CD4-positive, alpha-beta T cell (primary cell): Measurements from ENCODE around the gene PRR23B. TPM values are rescaled to one million over a fixed set of nuclear protein-coding genes. Genes with fewer than 3 reads are reported as not detected.
"Not testable (repeated sequence)": the region's sequence is repeated elsewhere in the genome, so short reads cannot be mapped to it uniquely, and the experiment has no call there.

Source experiments
- ATAC-seq: fragments of 200-7000 bp; cut with Tn5 transposase; one replicate; pipeline ENCODE4 v1.10.0; 2022; ENCODE audit warnings: mild to moderate bottlenecking; ENCODE audit not compliant: poor library complexity
- CTCF ChIA-PET: fragments of 350-600 bp; sonication (Branson Sonifier 250); formaldehyde crosslinking; loops from one replicate; lab custom pipeline; 2021; ENCODE audit warnings: antibody characterized with exemption, inconsistent platforms; lab: Charles Lee
- POLR2A ChIA-PET: fragments of 350-600 bp; sonication (Branson Sonifier 250); formaldehyde crosslinking; loops from one replicate; lab custom pipeline; 2021; ENCODE audit warnings: antibody characterized with exemption, inconsistent platforms; lab: Charles Lee
- DNase-seq, 14 experiments: peaks; one replicate each; pipeline ENCODE4 v3.0.0-alpha.2; 2013 to 2020; ENCODE audit warnings: mixed read lengths in 2 of 14
- H3K27ac ChIP-seq, 2 donors: one replicate each; pipeline versions ENCODE4 v1.5.1 to v1.7.0; 2013; ENCODE audit warnings: low read length in 2 of 2, low read depth in 1 of 2, mild to moderate bottlenecking in 1 of 2
- H3K27me3 ChIP-seq, 2 experiments: 1 replicate in 1 of 2; 2 replicates in 1 of 2; pipeline versions ENCODE4 v1.6.1 to v1.7.0; 2013; ENCODE audit warnings: low read length in 2 of 2, control low read depth in 1 of 2, mild to moderate bottlenecking in 1 of 2, moderate library complexity in 1 of 2; ENCODE audit not compliant: insufficient read depth in 2 of 2, control insufficient read depth in 1 of 2
- H3K36me3 ChIP-seq: one replicate; pipeline ENCODE4 v1.6.1; 2013; ENCODE audit warnings: low read length, control low read depth; ENCODE audit not compliant: insufficient read depth
- H3K4me1 ChIP-seq: one replicate; pipeline ENCODE4 v1.6.1; 2013; ENCODE audit warnings: low read length, control low read depth; ENCODE audit not compliant: insufficient read depth
- H3K4me3 ChIP-seq: one replicate; pipeline ENCODE4 v1.5.1; 2013; ENCODE audit warnings: mild to moderate bottlenecking, low read length, moderate library complexity
- H3K9me3 ChIP-seq, 2 experiments: 1 replicate in 1 of 2; 2 replicates in 1 of 2; pipeline versions ENCODE4 v1.6.1 to v1.7.0; 2013; ENCODE audit warnings: low read length in 2 of 2, mild to moderate bottlenecking in 2 of 2, control low read depth in 1 of 2, moderate library complexity in 1 of 2; ENCODE audit not compliant: control insufficient read depth in 1 of 2, insufficient read depth in 1 of 2
- H3K27ac Mint-ChIP-seq: one replicate; pipeline ENCODE4 v1.8.0; 2020; ENCODE audit warnings: mixed read lengths
- H3K27me3 Mint-ChIP-seq: one replicate; pipeline ENCODE4 v1.8.0; 2021; ENCODE audit warnings: mixed read lengths
- H3K36me3 Mint-ChIP-seq: one replicate; pipeline ENCODE4 v1.8.0; 2021; ENCODE audit warnings: low read depth, mixed read lengths
- H3K4me1 Mint-ChIP-seq: one replicate; pipeline ENCODE4 v1.8.0; 2021; ENCODE audit warnings: low read depth, mixed read lengths
- H3K4me3 Mint-ChIP-seq: one replicate; pipeline ENCODE4 v1.8.0; 2020; ENCODE audit warnings: mild to moderate bottlenecking, mixed read lengths
- H3K9me3 Mint-ChIP-seq: one replicate; pipeline ENCODE4 v1.8.0; 2020; ENCODE audit warnings: mixed read lengths
- CTCF ChIP-seq: fragments of 200-600 bp; IDR thresholded peaks from one replicate; pipeline ENCODE4 v1.8.0; 2022; ENCODE audit warnings: antibody characterized with exemption, mild to moderate bottlenecking
- intact Hi-C, 2 experiments: fragments of 100-400 bp; cut with DNase I in 1 of 2; cut with micrococcal nuclease in 1 of 2; formaldehyde crosslinking; loops; one replicate each; pipeline versions ENCODE4 v1.15.1 to v1.9.0; 2023 to 2025; cut with DNase I, micrococcal nuclease
- total RNA-seq, 174 experiments: library from RNA in 2 of 174; stranded (reverse) in 2 of 174; gene quantifications; one replicate each; pipeline ENCODE4 v1.2.3 and lab custom pipeline; 2021 to 2026

Gene PRR23B
- total RNA-seq, 2 experiments from 2014 or later, result not detected

- Mint-ChIP-seq H3K4me1 (no peaks in the 10 kb centered on the region), H3K27ac (no peak overlapping the region)
- CTCF ChIA-PET, result no interaction called here
Observed at GRCh38 chr3:139032326-139033002, 11.7 kb upstream of the PRR23B start.

GRCh38 chr3:139030576-139030975 lies 9.8 kb upstream of the PRR23B start:
- ATAC-seq, H3K4me3 Mint-ChIP-seq, H3K9me3 ChIP-seq, H3K27ac ChIP-seq, POLR2A ChIA-PET, CTCF ChIA-PET, H3K36me3 Mint-ChIP-seq, H3K27me3 ChIP-seq, H3K36me3 ChIP-seq, H3K4me3 ChIP-seq, H3K4me1 Mint-ChIP-seq, intact Hi-C loops, DNase-seq, H3K4me1 ChIP-seq, H3K27ac Mint-ChIP-seq: not testable (repeated sequence)
- Mint-ChIP-seq H3K27me3 (peaks cover 17% of the 10 kb centered on the region), H3K9me3 (peaks cover 15% of the 10 kb centered on the region)

More at GRCh38 chr3:139032326-139033002, 11.7 kb upstream of the PRR23B start:
- H3K27me3 ChIP-seq, result no peaks in the 10 kb centered on the region
- H3K36me3 ChIP-seq, result no peaks in the 10 kb centered on the region
- no peaks in the 10 kb centered on the region for H3K4me1 ChIP-seq
- POLR2A ChIA-PET, result no interaction called here
- Mint-ChIP-seq H3K9me3 (peaks cover 15% of the 10 kb centered on the region), H3K4me3 (no peak overlapping the region), H3K27me3 (peaks cover 23% of the 10 kb centered on the region), H3K36me3 (no peaks in the 10 kb centered on the region)
- no peak for TF ChIP-seq CTCF
- no peak overlapping the region for H3K27ac ChIP-seq
- intact Hi-C loops, result no loop called here
- H3K4me3 ChIP-seq, result no peak overlapping the region
- ATAC-seq (no peak), DNase-seq (no peak)
- H3K9me3 ChIP-seq, result peaks cover 6 to 7% of the 10 kb centered on the region in 2 experiments

- peaks cover 0 to 27% of the 10 kb centered on the region in 2 experiments for H3K9me3 ChIP-seq
- H3K4me1 Mint-ChIP-seq, result no peaks in the 10 kb centered on the region
- H3K4me3 Mint-ChIP-seq, result no peak overlapping the region
- intact Hi-C loops, result no loop called here
- DNase-seq, result no peak
- H3K36me3 ChIP-seq, result no peaks in the 10 kb centered on the region
- POLR2A ChIA-PET, result no interaction called here
- H3K4me3 ChIP-seq, result no peak overlapping the region
- H3K36me3 Mint-ChIP-seq, result no peaks in the 10 kb centered on the region
- ATAC-seq, result no peak
- peaks cover 4% of the 10 kb centered on the region for H3K9me3 Mint-ChIP-seq
- H3K27ac Mint-ChIP-seq, result no peak overlapping the region
- H3K27me3 ChIP-seq, result no peaks in the 10 kb centered on the region
- CTCF ChIA-PET, result no interaction called here
- H3K27ac ChIP-seq, result no peak overlapping the region
- no peaks in the 10 kb centered on the region for H3K4me1 ChIP-seq
- TF ChIP-seq CTCF, result no peak
- H3K27me3 Mint-ChIP-seq, result peaks cover 2% of the 10 kb centered on the region
Observed at GRCh38 chr3:139024968-139025367, 4.2 kb upstream of the PRR23B start.
